BJ (cell line): ENCODE data around the gene PTPRZ1. TPM values are rescaled to one million over a fixed set of nuclear protein-coding genes. Genes with fewer than 3 reads are reported as not detected.

ENCODE experiments used
- CTCF ChIA-PET: fragments of 350-600 bp; formaldehyde crosslinking; extraction: SDS; loops from one replicate; lab custom pipeline; 2021; ENCODE audit warnings: antibody characterized with exemption, inconsistent platforms; lab: Yijun Ruan, JAX
- POLR2A ChIA-PET: fragments of 300-600 bp; sonication (Branson Sonifier 250); formaldehyde crosslinking; extraction: SDS; loops from one replicate; lab custom pipeline; 2021; ENCODE audit warnings: antibody characterized with exemption; lab: Charles Lee
- DNase-seq: peaks from one replicate; pipeline ENCODE4 v3.0.0-alpha.2; 2011; ENCODE audit warnings: low read depth
- H3K27me3 ChIP-seq: 2 replicates; pipeline ENCODE4 v1.6.0; 2011; ENCODE audit warnings: low read length; ENCODE audit not compliant: control insufficient read depth, insufficient read depth
- H3K36me3 ChIP-seq: 2 replicates; pipeline ENCODE4 v1.5.1; 2011; ENCODE audit warnings: low read length; ENCODE audit not compliant: control insufficient read depth, insufficient read depth
- H3K4me3 ChIP-seq: 2 replicates; pipeline ENCODE4 v1.5.1; 2011; ENCODE audit warnings: low read depth, mild to moderate bottlenecking, control low read depth, low read length
- polyA plus RNA-seq: library from polyadenylated mRNA; depleted of rRNA; stranded (reverse); fragments of >200 nt; gene quantifications from 2 replicates; pipeline ENCODE4 v1.2.3, GENCODE V29; 2011
- TF ChIP-seq, protein P1 (sequence below): IDR thresholded peaks from 2 replicates; pipeline ENCODE4 v1.5.1; 2011; ENCODE audit warnings: low read depth, mild to moderate bottlenecking, control low read depth, inconsistent platforms, low read length, moderate library complexity; ENCODE audit not compliant: insufficient read depth

Gene PTPRZ1
- polyA plus RNA-seq, 1 experiment: not detected

DNA sequence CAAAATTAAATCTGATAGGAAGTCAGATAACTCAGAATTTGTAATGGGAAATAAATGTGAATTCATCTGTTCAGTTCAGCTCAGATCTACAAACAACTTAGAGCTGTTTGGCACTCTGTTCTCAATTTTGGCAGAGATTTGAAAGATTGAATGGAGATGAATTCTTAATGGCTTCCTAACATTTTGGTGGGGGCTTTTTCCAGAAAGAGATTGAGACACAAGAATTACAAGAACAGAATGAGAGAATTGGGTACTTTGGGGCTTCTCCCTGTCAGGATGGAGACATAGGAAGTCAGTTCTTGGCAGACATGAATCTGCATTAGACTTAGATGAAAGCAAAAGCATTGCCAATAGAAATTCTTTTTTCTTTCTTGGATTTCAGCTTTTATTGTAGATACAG is 39.0 kb upstream of the PTPRZ1 start:
- Histone ChIP-seq H3K27me3 (no peaks in the 10 kb centered on the region), H3K36me3 (no peaks in the 10 kb centered on the region), H3K4me3 (no peak overlapping the region)
- TF ChIP-seq, protein P1, sequence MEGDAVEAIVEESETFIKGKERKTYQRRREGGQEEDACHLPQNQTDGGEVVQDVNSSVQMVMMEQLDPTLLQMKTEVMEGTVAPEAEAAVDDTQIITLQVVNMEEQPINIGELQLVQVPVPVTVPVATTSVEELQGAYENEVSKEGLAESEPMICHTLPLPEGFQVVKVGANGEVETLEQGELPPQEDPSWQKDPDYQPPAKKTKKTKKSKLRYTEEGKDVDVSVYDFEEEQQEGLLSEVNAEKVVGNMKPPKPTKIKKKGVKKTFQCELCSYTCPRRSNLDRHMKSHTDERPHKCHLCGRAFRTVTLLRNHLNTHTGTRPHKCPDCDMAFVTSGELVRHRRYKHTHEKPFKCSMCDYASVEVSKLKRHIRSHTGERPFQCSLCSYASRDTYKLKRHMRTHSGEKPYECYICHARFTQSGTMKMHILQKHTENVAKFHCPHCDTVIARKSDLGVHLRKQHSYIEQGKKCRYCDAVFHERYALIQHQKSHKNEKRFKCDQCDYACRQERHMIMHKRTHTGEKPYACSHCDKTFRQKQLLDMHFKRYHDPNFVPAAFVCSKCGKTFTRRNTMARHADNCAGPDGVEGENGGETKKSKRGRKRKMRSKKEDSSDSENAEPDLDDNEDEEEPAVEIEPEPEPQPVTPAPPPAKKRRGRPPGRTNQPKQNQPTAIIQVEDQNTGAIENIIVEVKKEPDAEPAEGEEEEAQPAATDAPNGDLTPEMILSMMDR: no peak
- POLR2A ChIA-PET: no interaction called here
- CTCF ChIA-PET: no interaction called here
- no peak for DNase-seq

DNA sequence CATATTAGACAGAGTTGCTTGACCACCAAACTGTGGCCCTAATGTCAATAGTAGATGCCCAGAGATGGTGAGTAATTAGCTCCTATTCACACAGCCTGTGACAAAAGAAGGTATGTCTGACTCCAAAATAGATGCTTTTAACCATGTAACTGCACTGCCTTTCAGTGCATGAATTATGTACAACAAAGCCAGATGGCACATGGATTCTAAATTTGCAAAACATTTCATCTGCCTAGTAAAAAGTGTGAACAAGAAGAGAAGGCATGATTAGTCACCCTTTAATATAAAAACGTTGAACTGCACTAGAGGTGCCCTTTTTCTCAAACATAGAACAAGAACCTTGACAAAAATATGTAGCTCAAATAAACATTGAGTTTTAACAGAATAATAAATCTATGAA is 35.5 kb upstream of the PTPRZ1 start:
- Histone ChIP-seq H3K27me3 (no peaks in the 10 kb centered on the region), H3K4me3 (no peak overlapping the region), H3K36me3 (no peaks in the 10 kb centered on the region)
- POLR2A ChIA-PET: no interaction called here
- CTCF ChIA-PET: no interaction called here
- TF ChIP-seq, protein P1: no peak
- DNase-seq: no peak

DNA sequence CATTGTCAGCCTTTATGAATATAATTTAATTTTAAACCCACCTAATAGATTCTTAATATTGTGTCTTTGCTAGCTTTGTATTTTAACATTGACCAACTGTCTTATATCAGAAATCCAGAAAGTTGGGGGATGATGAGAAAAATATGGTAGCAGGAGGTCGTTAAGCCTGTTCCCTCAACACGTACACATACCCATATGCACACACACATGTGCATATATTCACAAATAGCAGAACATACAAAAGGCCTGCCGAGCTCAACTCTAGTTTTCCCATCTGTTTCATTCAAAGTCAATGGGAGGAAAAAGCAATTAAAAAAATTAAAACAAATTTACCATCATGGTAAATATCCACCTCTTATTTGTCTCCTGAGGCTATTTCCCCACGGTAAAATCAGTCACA is 25.9 kb upstream of the PTPRZ1 start:
- Histone ChIP-seq H3K27me3 (no peaks in the 10 kb centered on the region), H3K4me3 (no peak overlapping the region), H3K36me3 (no peaks in the 10 kb centered on the region)
- TF ChIP-seq, protein P1: no peak
- ChIA-PET CTCF (no interaction called here), POLR2A (no interaction called here)
- DNase-seq: no peak

DNA sequence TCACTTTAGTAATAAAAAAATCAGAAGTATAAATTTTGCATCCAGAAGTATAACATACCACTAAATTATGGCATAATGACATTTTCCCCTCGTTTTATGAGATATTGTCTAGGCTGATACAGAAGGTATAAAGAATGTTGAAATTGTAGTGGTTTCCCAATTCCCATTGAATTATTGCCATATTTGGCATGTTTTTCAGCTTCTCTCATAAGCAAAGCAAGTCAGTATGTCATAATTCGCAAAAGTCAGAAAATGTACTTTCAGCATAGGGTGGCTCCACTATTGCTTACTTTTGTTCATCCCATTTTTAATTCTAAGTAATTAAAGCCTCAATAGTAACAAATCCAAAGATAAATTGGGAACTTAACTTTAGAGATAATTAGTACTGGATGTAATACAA is 19.7 kb upstream of the PTPRZ1 start:
- CTCF ChIA-PET: no interaction called here

DNA sequence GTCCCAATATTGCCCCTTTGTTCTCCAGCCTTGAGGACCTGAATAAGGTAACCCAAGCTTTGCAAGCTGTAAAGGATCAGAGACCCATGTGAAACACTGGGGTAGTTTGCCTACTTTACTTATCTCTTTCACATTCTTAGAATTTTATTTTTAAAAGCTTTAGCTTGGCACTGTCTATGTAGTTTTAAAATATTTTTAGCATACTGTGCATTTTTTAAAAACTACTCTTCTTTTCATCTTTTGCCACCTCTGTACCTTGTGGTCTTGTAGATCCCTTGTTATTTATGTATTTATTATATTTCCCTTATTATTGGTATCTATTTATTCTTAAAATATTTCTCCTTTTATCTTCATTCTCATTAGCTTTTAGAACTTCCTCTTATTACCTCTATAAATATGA is 12.0 kb upstream of the PTPRZ1 start:
- POLR2A ChIA-PET: no interaction called here
- CTCF ChIA-PET: interaction anchor here (1.2 kb wide), 1 partner anchor 11 kb away, joined by 4 read pairs; no protein-coding TSS in a partner anchor

More for the DNA sequence above, 19.7 kb upstream of the PTPRZ1 start:
- POLR2A ChIA-PET: no interaction called here
- DNase-seq: no peak
- H3K36me3 ChIP-seq: no peaks in the 10 kb centered on the region
- H3K4me3 ChIP-seq: no peak overlapping the region
- H3K27me3 ChIP-seq: no peaks in the 10 kb centered on the region
- TF ChIP-seq, protein P1: no peak

More for the DNA sequence above, 12.0 kb upstream of the PTPRZ1 start:
- no peaks in the 10 kb centered on the region for H3K27me3 ChIP-seq
- no peak overlapping the region for H3K4me3 ChIP-seq
- H3K36me3 ChIP-seq: no peaks in the 10 kb centered on the region
- no peak for DNase-seq
- TF ChIP-seq, protein P1: no peak
